GM19467 (cell line): ENCODE data around the gene JARID2.

Experiments
- ATAC-seq: cut with Tn5 transposase; IDR thresholded peaks from one replicate; pipeline ENCODE4 v1.9.1; 2021; ENCODE audit warnings: mild to moderate bottlenecking, moderate library complexity; ENCODE audit not compliant: unreplicated experiment

JARID2 gene

DNA sequence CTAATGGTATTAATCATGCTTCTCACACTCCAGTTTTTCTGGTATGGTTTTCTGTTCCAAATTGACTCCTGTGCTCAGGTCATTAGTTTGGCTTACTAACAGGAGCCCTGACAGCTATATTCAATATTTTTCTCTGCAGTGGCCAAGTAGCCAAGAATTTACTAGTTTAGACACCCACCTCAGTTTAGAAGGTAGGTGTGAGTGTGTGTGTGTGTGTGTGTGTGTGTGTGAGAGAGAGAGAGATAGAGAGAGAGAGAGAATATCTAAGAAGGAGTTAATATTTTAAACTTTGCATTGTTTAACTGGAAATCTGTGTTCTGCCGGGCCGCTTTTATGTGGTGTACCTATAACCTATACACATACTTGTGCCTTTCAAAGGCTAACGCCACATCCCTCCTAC, 18.5 kb downstream of the JARID2 start:
- ATAC-seq: no peak

DNA sequence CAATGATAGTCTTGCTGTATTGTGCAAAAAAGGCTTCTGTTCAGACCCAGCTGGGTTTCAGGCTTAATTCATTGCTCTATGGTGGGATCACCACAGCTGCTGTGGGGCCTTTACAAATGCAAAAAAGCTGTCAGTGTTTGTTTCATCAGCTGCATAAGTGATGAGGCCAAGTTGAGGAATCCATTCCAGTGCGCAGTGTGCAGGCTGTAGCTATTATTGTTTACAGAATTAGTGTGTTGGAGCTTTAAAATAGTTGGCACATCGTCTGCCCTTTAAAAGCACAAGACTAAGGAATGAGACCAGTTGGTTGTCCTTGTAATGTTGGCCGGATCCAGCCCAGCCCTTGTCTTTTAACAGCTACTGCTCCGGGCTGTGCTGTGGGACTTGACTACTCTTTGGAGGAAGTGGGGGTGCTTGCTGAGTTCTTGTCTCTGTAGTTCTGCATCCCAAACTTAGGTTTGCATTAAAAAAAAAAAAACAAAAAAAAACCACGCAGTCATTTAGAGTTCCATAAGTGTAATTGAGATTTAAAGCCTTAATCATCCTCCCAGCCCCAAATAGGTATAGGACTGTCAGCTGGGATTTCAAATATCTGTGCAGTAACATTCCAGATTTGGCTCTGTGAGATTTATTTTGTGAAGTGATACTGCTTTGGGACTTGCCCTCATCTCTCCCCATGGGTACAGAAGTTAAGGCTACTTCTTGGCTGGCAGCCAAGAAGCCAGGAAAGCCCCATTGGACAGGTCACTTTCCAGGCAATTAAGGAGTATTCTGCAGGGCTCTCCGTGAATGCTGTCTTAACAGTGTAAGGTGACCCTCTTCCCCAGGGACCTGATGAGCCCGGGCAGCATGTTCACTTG, 19.3 kb downstream of the JARID2 start:
- no peak for ATAC-seq

DNA sequence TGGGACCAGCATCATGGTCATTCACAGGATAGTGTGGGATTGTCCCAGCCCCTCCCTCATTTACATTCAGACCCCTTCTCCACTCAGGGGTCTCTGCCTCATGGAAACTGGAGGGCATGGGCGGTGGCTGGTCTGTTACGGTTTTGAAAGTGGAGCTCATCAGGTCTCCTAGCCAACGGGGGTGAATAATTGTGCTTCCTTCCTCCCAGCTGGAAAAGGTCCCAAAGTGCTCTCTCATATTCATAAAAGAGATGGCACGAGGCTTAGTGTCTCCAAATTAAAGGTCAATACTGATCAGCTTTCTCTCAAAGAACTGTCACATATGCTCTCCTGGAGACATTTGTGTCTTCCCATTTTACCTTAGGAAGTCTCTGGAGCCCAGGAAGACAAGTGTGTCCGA, 19.9 kb downstream of the JARID2 start:
- ATAC-seq: no peak

DNA sequence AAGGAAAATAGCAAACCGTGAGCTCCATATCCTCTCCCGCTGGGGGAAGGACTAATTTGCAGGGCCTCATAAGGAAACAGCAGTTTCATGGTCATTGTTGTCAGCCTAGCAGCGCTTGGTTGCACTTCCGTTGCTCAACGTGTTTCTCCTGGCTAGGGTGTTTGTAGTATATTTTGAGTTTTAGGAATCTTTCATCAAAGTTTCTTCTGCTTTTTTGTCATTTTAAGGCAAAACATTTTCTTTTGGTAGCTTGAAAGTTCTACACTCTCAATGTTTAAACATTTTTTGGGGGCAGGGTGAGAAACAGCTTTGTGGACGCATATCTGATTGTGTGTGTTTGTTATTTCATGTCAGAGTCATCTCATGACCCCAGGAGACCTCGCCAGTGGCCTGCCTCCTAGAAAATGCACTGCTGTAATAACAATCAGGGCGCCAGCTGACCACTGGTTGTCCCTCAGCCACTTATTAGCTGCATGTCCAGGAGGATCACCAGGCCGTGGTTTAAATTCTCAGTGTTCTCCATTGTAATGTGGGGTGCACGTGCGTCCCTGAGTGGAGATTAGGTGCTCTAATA, 20.6 kb downstream of the JARID2 start:
- no peak for ATAC-seq

DNA sequence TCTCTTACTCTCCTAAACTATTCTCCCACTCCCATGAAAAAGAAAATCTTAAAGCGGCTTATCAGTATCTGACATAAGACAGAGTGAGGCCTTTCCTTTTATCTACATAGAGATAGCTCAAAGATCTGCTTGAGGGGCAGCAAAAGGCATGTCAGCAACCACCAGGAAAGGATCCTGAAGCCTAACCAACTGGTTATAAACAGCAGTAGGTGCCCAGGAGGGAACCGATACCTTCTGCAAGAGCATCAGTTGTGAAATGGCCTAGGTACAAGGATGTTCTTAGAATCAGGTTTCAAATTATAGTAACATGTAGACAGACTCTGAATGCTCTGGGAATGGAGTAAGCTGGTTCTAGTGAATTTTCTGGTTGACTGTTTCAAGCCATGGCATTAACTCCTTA, 21.4 kb downstream of the JARID2 start:
- ATAC-seq: no peak

DNA sequence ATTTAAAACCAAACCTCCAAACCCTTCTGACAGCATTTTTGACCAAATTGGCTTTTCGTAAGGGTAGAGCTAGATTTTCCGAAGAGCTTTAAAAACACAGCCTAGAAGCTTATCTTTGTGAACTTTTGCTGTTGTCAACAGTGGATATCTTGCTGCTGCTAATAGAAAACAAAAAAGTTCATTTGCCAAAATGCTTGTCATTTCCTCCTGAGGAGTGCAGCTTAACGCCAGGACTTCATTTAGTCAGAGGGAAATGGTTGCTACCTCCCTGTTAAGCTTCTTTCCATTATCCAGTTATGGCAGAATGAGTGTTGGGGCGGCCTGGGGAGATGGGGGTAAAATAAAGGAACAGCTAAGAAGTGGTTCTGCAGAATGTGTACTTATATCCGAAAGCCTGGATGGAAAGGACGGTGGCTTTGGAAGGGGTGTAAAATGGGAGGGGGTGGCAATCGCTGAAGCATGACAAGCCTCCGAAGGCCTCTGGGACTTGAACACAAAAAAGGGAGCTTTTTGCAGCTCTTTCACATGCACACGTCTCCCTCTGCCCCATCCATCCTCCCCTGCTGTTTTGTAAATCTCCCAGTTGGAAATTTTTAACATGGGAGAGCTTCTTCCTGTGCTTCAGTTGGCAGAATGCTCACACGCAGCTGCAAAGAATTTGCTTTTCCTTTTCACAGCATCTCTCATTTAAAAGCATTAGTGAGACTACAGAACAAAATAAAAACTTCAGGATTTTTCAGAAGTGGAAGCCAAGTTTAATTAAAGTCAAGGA, 22.5 kb downstream of the JARID2 start:
- no peak for ATAC-seq

DNA sequence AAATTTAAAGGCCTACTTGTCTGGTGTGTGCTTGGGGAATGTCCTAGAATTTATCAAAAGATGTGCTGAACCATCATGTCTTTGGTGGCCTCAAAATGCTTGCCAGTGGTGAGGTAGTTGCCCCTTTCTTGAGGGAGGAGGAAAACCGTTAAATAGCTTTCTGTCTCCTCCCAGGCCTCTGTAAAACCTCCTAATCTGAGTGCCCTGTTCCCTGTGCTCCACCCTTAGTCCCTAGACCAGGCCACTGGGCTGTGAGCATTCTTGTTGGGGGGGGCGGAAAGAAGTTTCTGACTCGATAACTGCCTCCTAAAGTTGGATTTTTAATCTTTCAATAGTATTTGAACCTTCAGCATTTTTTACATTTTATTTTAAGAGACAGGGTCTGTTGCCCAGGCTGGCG, 23.1 kb downstream of the JARID2 start:
- ATAC-seq: no peak

DNA sequence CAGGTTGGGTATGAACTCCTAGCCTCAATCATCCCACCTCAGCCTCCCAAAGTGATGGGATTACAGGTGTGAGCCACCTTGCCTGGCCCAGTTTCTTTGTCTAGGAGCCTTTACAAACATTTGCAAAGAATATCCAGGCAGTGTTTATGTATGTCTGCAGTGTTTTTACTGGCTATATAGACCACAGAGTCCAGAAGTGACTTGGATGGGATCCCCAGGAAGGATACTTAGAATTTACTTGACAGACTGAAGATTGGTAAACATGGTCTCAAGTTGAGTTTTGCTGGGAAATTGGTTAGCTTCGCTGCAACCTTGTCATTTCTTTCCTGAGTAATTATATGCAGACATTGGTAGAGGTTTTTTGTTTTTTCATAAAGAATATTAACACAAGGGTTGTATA, 23.8 kb downstream of the JARID2 start:
- no peak for ATAC-seq

DNA sequence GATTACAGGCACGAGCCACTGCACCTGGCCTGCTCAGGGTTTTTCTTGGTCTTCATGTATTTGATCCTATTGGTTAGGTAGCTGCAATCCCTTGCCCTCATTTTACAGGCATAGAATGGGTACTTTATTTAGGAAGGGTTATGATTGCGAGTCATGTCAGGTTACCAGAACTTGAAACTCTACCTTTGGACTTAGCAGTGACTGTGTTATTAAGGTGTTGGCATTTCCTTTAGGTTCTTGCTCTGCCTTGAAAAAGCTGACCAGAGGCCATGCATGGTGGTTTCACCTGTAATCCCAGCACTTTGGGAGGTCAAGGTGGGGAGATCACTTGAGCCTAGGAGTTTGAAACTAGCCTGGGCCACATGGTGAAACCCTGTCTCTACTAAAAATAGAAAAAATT, 24.5 kb downstream of the JARID2 start:
- ATAC-seq: no peak

DNA sequence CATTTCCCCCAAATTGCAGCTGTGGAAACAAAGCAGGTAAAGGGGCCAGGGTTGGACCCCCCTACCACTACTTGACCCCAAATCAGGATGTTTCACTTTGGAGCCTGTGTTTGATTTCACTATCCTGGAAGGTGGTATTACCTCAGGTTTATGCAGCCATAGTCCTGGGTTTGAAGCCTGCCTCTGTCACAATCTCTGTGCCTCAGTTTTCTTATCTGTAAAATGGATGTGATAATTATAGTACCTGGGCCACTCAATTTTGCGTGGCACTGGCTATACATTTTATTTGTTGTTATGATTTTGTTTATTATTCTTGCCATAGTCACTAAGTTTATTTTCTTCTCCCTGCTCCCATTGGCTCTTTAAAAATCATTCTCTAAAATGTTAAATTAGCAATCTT, 26.7 kb downstream of the JARID2 start:
- ATAC-seq: no peak

DNA sequence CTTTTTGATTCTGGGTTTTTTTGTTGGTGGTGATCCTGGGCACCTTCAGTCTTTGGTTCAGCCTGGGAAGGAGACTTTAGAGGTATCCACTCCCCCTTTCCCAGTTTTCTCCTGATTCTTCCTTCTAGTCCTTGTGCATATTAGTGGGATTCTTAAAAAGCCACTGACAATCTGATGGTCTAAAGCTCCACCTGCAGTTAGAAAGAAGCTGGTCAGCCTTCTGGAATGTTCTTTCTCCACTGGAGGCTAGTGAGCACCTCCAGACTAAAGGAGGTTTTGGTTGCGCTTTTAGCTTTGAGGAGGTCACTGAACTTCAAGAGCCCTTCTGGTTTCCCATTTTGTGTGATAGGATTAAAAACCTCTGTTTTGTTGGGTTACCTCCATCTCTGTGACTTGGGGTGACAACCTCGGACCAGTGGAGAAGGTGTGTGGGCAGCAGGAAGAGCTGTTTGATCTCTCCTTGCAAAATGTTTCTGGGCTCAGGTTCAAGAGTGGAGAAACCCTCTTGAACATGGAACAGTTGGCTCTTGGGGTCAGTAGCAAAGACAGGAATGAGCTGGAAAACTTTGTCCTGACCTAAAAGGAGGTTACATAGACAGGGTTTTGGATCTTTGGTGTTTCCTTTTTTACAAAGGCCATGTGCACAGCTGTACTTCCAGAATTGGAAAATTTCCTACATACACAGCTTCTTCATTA, 29.0 kb downstream of the JARID2 start:
- ATAC-seq: no peak

DNA sequence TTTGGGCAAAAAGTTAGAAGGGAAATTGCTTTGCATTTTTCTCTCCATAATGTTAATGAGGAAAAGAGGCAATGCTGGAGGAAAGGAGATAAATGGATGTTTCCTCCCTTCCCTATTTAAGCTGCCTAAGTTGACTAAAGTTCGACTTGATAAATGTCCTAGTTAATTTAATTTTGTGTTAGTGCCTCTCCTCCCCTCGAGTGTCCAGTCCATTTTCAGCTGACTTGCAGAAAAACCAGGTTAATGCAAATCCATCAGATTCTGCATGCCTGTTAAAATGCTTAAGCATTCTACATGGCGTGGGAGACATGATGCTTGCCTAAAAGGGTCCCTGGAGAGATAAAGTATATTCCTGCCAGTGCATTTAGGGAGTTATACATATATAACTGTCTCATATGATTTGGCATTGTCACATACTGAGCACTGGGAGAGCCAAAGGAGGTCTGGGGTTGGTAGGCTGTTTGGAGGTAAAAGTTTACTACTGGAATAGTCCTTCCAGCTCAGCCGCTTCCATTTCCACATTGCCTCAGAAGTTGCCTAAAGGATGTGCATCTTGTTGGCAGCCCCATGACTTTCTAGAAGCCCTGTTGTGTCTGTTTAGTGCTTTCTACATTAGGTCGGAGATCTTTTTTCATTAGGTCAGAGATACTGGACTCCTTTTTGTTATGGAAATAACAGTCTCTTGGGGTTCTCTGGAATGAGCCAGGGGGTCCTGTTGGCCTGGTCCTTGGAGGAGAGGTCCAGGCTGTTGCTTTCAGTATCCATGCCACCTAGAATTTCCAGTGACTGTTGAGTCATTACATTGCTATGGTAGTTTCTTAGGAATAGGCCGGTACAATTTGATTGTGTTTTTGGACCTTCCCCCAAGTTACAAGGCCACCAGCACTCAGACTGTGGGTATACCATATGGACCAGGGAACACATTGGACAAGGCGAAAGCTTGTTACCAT, 30.4 kb downstream of the JARID2 start:
- no peak for ATAC-seq

DNA sequence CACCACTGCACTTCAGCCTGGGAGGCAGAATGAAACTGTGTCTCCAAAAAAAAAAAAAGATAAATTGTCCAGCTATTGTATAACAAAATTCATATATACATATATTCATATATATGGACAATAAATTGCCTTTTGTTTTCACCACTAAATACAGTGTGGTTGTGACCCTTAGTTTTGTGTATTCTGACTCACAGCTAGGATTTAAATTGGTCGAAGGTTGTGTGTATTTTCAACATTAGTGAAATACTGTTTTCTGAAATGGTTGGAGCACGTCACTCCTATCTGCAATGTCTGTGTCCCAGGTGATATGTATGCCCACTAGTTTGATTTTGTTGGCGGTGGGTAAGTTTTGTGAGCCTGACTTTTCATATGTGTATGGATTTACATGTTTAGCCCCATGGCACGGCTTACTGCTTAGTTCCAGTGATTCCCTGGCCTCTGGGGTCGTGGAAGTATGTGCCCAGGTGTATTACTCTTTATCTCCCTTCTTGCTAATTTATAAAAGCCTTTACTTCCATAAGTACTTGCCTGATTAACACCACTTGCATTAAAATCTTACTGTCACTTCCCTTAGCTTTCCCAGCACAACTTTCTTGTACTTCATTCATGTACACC, 33.3 kb downstream of the JARID2 start:
- ATAC-seq: no peak

DNA sequence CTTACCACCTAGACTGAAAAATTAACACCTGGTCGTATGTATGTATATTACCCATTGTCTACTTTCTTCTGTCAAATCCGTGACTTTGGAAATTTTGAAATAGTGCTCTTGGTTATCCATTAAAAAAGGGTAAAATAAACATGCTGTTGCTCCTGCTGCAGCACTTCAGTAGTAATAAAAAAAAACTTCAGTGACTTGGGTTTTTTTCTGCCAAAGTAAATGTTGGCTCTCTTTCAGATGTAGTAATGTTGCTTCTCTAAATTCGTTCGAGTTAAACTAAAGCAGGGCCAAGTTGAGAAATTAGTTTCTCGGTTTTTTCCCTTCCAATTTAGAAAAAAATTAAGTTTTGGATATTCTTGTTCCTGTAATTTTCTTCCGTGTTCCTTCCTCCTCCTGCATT, 34.2 kb downstream of the JARID2 start:
- ATAC-seq: no peak

DNA sequence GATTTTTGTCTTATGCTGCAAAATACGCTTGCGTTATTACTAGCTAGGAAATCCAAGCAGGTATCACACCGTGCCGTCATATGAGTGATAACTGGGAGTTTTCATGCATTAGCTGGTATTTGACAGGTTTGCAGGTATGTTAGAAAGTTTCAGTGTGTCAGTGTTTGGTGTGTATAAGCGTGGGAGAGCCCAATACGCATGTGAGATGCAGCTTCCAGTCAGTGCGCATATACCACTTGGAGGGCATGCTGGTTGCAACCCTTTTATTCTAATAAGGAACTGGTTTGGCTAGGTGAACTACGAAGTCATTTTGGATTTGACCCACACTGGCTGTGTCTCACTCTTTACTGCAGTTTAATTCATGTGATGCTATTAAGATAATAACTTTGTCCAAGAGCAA, 35.1 kb downstream of the JARID2 start:
- ATAC-seq: no peak

DNA sequence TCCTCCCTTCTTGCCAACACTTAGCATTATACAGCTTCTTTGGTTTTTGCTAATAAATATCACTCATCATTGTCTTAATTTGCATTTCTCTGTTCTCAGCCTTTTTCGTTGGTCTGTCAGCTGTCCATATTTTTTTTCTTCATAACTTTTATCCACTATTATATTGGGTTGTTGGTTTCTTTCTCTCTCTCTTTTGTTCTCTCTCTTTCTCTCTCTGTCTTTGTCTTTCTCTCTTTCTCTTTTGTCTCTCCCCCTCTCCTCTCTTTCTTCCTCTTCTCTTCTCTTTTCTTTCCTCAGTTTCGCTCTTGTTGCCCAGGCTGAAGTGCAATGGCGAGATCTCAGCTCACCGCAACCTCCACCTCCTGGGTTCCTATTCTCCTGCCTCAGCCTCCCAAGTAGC, 36.5 kb downstream of the JARID2 start:
- ATAC-seq: no peak

DNA sequence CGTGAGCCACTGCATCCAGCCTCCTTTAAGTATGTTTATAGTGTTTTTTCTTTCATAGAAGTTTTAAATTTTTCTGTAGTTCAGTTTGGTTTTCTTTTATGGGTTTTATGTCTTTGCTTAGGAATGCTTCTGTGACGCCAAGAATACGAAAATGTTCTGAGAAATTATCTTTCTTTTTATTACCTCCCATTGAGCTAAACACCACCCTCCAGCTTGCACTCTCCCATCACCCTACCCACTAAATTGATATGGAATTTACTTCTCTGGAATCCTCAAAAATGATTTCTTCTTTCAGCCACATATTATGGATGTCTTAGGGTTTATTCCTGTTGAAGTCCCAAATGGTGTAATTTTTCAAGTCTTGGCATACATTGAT, 38.1 kb downstream of the JARID2 start:
- ATAC-seq: no peak

DNA sequence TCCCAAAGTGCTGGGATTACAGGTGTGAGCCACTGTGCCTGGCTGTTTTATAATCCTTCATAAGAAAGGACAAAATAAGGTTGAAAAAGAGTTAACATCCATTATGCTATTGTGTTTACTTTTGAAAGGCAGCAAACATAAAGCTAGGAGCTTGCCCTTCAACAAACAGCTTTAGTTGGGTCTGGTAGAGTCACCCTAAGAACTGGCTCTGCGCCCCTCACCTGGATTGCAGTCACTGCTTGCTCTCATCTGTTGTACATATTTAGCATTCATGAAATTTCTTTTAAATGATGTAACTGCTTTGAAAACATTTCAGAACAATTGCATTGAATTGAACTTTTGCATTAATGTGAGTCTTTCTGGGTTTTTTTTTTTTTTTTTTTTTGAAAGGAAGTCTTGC, 38.9 kb downstream of the JARID2 start:
- no peak for ATAC-seq

DNA sequence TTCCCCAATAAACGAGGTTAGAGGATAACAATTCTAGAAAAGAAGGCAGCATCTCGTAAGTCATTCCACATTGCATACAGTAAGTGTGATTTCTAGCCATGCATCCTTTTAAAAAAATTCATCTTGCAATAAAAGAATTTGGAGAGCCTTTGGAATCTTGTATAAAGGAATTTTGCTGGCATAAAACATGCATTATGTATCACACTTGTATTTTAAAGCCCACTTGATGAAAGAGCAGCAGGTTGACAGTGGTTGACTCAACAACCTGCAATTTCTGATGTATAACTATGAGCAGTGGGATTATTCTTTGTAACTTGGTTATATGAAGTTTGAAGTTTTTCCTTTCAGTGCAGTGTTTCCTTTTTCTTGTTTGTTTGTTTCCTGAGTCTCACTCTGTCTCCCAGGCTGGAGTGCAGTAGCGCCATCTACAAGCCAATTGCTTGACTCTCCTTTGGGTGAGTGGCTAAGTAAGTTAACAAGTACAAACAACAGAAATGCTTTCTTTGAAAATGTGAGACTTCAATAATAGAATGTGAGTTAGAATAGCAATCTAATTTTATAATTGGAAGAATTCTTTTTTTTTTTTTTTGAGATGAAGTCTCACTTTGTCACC, 39.9 kb downstream of the JARID2 start:
- ATAC-seq: no peak
